Measurements from ENCODE around the gene NFIB. TPM values are rescaled to one million over a fixed set of nuclear protein-coding genes. Genes with fewer than 3 reads are reported as not detected.
A peak's percentile ranks its signal among the peaks of the same experiment; 100 is the strongest.

The NFIB gene
- total RNA-seq, 1 experiment from 2014 or later: 18.6 TPM

- POLR2A ChIA-PET (ENCODE audit: unreplicated experiment): no interaction called here
- TF ChIP-seq EZH2phosphoT487 (IDR thresholded peaks at IDR 0.05; ENCODE audit: borderline replicate concordance, low read length): no peak
- no peak for TF ChIP-seq EZH2 (IDR thresholded peaks at IDR 0.05; ENCODE audit: low read length, unreplicated experiment)
- no peak for TF ChIP-seq CTCF (conservative IDR thresholded peaks at IDR 0.05; ENCODE audit: low read depth, low read length)
- Histone ChIP-seq H3F3A (ENCODE audit: low read length, unreplicated experiment) (no peaks in the 10 kb centered on the region), H3K9me3 (ENCODE audit: low read length) (no peaks in the 10 kb centered on the region), H3K4me3 (ENCODE audit: low read length) (no peak overlapping the region), H3K4me1 (ENCODE audit: insufficient read depth, low read length) (peaks cover 14% of the 10 kb centered on the region), H3K79me2 (ENCODE audit: low read length) (no peaks in the 10 kb centered on the region), H3K36me3 (ENCODE audit: low read depth, low read length) (no peaks in the 10 kb centered on the region), H4K20me1 (ENCODE audit: low read length) (no peaks in the 10 kb centered on the region), H2AFZ (ENCODE audit: low read length) (no peak overlapping the region), H3K27ac (ENCODE audit: low read length) (peak overlapping the region; percentile 10), H3K27me3 (ENCODE audit: low read length) (no peaks in the 10 kb centered on the region), H3K9ac (ENCODE audit: low read length) (no peak overlapping the region), H3K9me2 (replicated peaks; ENCODE audit: low read length) (no peaks in the 10 kb centered on the region), H3K4me2 (ENCODE audit: low read length) (no peak overlapping the region)
- ATAC-seq: peak; percentile 62
- BruUV-seq (replicated peaks): no TSS peak
- CTCF ChIA-PET: no interaction called here
- peak; percentile 76 for DNase-seq
- intact Hi-C loops (cut with micrococcal nuclease): no loop called here
Observed at GRCh38 chr9:14062586-14063221, 251.2 kb downstream of the NFIB start.

- Histone ChIP-seq H3K79me2 (ENCODE audit: low read length) (no peaks in the 10 kb centered on the region), H2AFZ (ENCODE audit: low read length) (no peak overlapping the region), H3K27ac (ENCODE audit: low read length) (peak overlapping the region; percentile 10; the same call in 1 of the 2 replicates), H3K36me3 (ENCODE audit: low read depth, low read length) (no peaks in the 10 kb centered on the region), H3F3A (ENCODE audit: low read length, unreplicated experiment) (no peaks in the 10 kb centered on the region), H3K9me2 (replicated peaks; ENCODE audit: low read length) (no peaks in the 10 kb centered on the region), H3K4me1 (ENCODE audit: insufficient read depth, low read length) (peaks cover 14% of the 10 kb centered on the region), H3K27me3 (ENCODE audit: low read length) (no peaks in the 10 kb centered on the region), H3K9me3 (ENCODE audit: low read length) (no peaks in the 10 kb centered on the region), H3K9ac (ENCODE audit: low read length) (no peak overlapping the region), H3K4me2 (ENCODE audit: low read length) (no peak overlapping the region), H3K4me3 (ENCODE audit: low read length) (no peak overlapping the region), H4K20me1 (ENCODE audit: low read length) (no peaks in the 10 kb centered on the region)
- intact Hi-C loops (cut with micrococcal nuclease): no loop called here
- POLR2A ChIA-PET (ENCODE audit: unreplicated experiment): no interaction called here
- no peak for ATAC-seq
- DNase-seq: no peak
- CTCF ChIA-PET: no interaction called here
- TF ChIP-seq CTCF (conservative IDR thresholded peaks at IDR 0.05; ENCODE audit: low read depth, low read length): no peak
- no peak for TF ChIP-seq EZH2phosphoT487 (IDR thresholded peaks at IDR 0.05; ENCODE audit: borderline replicate concordance, low read length)
- TF ChIP-seq EZH2 (IDR thresholded peaks at IDR 0.05; ENCODE audit: low read length, unreplicated experiment): no peak
- no TSS peak for BruUV-seq (replicated peaks)
Observed at GRCh38 chr9:14061936-14062585, 251.9 kb downstream of the NFIB start.

GRCh38 chr9:14058325-14058688 lies 255.6 kb downstream of the NFIB start:
- Histone ChIP-seq H3K27me3 (ENCODE audit: low read length) (no peaks in the 10 kb centered on the region), H3K9me2 (replicated peaks; ENCODE audit: low read length) (no peaks in the 10 kb centered on the region), H4K20me1 (ENCODE audit: low read length) (no peaks in the 10 kb centered on the region), H3F3A (ENCODE audit: low read length, unreplicated experiment) (no peaks in the 10 kb centered on the region), H3K4me3 (ENCODE audit: low read length) (no peak overlapping the region), H3K4me1 (ENCODE audit: insufficient read depth, low read length) (peaks cover 10% of the 10 kb centered on the region), H3K4me2 (ENCODE audit: low read length) (no peak overlapping the region), H3K27ac (ENCODE audit: low read length) (no peak overlapping the region), H3K9ac (ENCODE audit: low read length) (no peak overlapping the region), H2AFZ (ENCODE audit: low read length) (no peak overlapping the region), H3K79me2 (ENCODE audit: low read length) (no peaks in the 10 kb centered on the region), H3K36me3 (ENCODE audit: low read depth, low read length) (no peaks in the 10 kb centered on the region), H3K9me3 (ENCODE audit: low read length) (no peaks in the 10 kb centered on the region)
- ATAC-seq: no peak
- no peak for DNase-seq
- intact Hi-C loops (cut with micrococcal nuclease): no loop called here
- TF ChIP-seq EZH2phosphoT487 (IDR thresholded peaks at IDR 0.05; ENCODE audit: borderline replicate concordance, low read length): no peak
- TF ChIP-seq CTCF (conservative IDR thresholded peaks at IDR 0.05; ENCODE audit: low read depth, low read length): no peak
- TF ChIP-seq EZH2 (IDR thresholded peaks at IDR 0.05; ENCODE audit: low read length, unreplicated experiment): no peak
- ChIA-PET POLR2A (ENCODE audit: unreplicated experiment) (no interaction called here), CTCF (no interaction called here)
- no TSS peak for BruUV-seq (replicated peaks)

Measured in PC-3 (cell line).